Stimulated activated CD4-positive, alpha-beta T cell treated with anti-CD3 and anti-CD28 coated beads, Interleukin-15, amount 100 ng/mL, for 1 hour (primary cell): ENCODE measurements around the gene KRTAP12-4.
"Not testable (repeated sequence)": the region's sequence is repeated elsewhere in the genome, so short reads cannot be mapped to it uniquely, and the experiment has no call there.

Experiments
- DNase-seq, 2 donors: peaks; one replicate each; pipeline ENCODE4 v3.0.0-alpha.2; 2020; ENCODE audit warnings: low read depth in 1 of 2, low spot score in 1 of 2

KRTAP12-4 gene

GRCh38 chr21:44613386-44614155 lies 40.9 kb downstream of the KRTAP12-4 start:
- DNase-seq = no peak

GRCh38 chr21:44612669-44613229 lies 41.7 kb downstream of the KRTAP12-4 start:
- no peak for DNase-seq

DNA sequence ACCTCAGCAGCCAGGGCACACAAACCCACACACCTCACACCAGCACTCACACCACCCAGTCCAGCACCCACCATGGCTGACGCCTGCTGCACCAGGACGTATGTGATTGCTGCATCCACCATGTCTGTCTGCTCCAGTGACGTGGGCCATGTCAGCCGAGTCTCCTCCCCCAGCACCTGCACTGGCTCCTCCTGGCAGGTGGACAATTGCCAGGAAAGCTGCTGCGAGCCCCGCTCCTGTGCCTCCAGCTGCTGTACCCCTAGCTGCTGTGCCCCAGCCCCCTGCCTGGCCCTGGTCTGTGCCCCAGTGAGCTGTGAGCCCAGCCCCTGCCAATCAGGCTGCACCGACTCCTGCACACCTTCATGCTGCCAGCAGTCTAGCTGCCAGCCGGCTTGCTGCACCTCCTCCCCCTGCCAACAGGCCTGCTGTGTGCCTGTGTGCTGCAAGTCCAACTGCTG lies 42.4 kb downstream of the KRTAP12-4 start, which contains the start of gene KRTAP10-8:
Gene KRTAP10-8, plus strand, starts transcription at position 51 of the 458 bp plus-strand sequence. Its CDS starts 22 bp downstream, at position 73.
- DNase-seq = no peak

DNA sequence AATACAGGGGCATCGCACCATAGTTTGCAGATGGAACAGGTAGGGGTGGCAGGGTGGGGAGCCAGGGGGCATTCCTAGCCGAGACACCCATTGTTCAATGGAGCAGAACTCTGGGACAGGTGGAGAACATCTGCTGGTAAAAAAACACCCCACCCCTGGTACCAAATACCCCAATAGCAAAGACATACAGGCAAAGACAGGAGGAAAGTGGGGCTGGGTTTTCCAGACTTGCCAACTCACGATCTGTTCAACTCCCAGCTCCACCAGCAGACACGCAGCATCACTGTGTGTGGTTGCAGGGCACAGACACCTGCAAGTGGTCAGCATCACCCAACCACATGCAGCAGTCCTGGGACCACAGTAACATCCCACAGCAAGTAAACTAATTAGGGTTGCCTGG lies 42.9 kb downstream of the KRTAP12-4 start:
- no peak for DNase-seq

GRCh38 chr21:44610157-44610843 lies 44.2 kb downstream of the KRTAP12-4 start:
- not testable (repeated sequence) for DNase-seq

DNA sequence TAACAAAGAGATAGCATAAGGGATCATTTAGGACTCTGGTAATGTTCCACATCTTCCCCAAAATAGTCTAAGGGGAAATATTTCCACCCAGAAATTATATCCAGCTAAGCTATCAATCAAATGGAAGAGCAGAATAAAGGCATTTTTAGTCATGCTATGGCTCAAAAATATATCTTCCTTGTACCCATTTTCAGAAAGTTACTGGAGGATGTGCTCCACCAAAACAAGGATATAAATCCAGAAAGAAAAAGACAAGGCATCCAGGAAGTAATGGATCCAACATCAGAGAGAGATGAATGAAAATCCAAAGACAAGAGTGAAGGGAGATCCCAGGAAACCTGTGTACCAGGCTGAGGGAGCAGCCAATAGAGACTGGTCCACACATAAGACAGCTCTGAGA lies 45.3 kb downstream of the KRTAP12-4 start:
- DNase-seq = no peak

GRCh38 chr21:44606495-44606894 lies 48.0 kb downstream of the KRTAP12-4 start:
- no peak for DNase-seq
